Putamen (tissue), 1 donor: ENCODE measurements around the gene CELSR3.

Experiments used
- DNase-seq: peaks from one replicate; pipeline ENCODE4 v3.0.0-alpha.2; 2016; ENCODE audit warnings: low spot score

CELSR3 gene

DNA sequence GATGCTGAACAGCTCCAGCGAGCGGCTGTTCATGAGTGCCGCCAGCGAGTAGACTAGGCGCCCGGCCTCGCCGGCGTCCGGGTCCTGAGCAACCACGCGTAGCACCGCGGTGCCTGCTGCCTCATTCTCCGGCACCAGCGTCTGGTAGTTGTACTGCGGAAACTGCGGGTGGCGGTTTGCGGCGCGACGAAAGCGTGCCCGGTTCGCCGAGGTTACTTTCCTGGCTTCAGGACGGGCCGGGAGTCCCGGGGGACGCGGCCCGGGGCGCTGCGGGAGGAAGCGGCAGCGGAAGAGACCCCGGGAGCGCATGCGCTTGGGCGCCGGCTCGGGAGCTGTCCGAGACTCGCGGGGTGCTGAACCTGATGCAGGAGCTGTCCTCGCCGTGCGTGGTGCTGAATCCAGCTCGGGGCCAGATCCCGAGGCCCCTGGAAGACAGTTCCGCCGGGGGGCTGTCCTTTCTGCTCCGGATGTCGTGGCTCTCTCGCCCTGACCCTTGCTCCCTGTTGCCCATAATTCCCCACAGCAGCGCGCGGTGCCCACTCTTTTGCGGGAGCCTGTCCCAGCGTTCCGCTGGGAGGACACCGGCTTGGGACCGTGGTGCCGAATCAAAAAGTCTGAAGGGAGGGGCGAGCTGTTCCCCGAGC is 1.1 kb downstream of the CELSR3 start:
- peak; percentile 53 for DNase-seq

DNA sequence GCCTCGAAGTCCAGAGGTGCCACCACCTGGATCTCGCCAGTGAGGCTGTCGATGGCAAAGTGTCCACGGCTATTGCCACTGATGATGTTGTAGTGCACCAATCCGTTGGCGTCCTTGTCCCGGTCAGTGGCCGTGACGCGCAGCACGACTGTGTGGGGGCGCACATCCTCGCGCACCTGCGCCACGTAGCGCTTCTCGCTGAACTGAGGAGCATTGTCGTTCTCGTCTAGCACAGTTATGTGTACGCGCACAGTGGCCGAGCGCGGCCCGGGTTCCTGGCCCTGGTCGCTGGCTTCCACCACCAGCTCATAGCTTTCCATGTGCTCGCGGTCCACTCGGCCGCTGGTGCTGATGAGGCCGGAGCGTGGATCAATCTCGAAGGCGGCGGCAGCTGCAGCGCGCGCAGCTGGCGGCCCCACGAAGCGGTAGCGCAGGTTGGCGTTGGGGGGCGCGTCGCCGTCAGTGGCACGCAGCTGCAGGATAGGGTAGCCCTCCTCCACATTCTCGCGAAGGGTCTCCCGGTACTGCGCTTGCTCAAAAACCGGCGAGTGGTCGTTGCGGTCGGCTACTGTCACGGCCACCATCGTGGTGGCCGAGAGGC is 1.8 kb downstream of the CELSR3 start:
- no peak for DNase-seq

DNA sequence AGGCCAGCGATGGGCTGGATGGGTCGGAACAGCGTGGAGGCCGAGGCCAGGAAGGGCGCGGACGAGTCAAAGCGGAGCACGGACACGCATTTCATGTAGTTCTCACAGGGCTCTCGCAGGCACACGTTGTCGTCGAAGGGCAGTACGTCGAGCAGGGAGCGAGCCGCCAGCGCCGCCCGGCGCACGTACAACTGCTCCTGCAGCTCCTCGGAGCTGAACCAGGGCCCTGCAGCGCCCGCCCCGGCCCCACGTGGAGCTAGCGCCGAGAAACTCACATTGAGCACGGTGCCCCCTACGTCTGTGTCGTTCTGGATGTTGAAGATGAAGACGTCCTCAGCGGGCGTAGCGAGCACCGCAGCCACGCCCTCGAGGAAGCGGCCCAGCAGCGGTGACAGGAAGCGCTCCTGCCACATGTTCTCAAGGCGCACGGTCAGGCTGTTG is 5.8 kb downstream of the CELSR3 start:
- DNase-seq = no peak

DNA sequence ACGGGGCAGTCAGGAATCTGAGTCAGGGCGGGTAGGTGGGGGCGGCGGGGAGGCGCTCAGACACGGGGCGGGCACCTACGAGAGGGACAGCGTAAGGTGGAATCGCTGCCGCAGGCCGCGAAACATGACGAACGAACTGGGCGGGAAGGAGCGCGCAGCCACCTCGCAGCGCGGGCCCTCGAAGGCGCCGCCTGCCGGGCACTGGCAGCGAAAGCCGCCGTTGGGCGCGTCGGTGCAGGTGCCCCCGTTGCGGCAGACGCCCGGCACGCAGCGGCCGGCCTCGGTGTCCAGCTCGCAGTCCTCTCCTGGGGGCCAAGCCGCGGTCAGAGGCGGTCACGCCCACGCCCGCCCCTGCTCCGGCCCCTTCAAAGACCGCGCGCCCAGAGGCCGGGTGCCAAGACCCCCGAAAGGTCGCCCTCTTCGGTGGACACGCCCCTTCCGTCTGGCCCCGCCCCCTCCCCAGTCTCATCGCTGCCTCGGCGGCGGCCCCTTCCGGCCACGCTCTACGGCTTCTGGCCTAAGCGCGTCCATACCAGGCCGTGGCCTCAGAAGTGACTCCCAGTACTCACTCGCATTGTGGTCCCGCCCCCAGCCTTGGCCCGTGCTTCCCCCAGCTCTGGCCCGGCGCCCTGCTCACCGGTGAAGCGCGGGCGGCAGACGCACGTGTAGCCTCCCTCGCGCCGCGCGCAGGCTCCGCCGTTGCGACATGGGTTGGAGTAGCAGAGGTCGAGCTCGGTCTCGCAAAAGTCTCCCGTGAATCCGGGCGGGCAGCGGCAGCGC is 6.4 kb downstream of the CELSR3 start:
- DNase-seq = no peak

DNA sequence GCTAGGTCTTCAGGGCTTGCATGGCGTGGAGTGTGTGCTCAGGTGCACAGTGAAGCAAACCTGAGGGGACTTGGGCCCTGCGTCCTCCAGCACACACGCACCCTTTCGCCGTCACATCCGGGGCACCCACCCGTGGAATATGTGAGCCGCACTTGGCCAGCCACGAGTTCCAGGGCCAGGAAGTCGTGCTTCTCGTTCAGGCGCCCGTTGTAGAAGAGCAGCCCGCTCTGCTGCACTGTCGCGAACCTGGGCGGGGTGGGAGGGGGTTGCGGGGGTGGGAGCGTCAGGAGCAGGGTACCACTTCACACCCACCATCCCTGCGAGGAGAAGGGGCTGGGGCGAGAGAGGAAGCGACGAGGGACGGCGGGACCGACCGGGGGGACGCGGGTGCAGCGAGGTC is 7.1 kb downstream of the CELSR3 start:
- no peak for DNase-seq

DNA sequence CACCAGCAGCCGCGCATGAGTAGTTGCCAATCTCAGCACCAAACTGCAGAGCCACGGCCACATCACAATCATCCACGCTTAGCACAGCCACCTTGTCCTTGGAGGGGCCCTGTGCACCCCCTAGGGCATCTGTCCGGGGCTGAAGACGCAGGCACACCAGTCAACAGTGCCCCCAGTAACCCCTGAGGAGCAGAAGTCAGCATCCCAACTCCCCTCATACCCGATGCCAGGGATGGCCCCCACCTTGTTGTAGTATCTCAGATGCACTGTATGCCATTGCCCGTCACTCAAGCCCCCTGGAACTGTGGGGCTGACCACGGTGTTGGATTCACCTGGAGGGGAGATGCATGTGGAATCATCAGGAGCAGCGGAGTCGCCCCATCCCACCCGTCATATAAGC is 7.6 kb downstream of the CELSR3 start:
- DNase-seq = no peak

DNA sequence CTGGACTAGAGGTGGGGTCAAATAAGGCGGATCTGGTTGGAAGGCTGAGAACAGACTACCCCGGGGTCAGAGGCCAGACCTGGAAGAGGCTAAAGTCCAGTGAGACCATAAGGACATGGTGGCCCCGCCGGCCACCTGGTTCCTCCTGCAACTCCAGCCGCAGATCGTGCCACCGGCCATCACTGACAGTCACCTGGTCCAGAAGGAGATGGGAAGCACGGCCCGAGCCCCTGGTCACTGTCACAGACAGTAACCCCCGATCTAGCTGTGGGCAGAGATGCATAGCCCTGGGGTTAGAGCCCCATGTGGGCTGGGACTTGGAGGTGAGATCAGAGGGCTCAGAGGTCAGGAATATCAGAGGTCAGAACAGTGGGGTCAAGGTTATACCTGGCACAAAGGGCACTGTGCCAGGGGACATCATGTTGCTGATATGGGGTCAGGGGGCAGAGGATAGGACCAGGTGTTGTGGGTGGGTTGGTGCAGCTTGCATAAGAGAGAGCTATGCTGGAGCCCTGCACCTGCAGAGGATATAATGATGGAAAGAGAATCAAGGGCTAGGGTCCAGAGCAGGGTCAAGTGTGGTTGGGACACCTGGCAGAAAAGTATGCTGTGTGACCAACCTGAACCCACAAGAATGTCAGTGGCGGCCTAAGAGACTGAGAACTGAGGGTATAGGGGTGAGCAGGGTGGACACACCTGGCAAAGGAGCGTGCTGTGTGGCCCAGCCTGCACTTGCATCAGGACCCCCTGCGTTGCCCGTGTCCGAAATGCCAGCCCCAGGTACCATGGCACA is 9.6 kb downstream of the CELSR3 start:
- DNase-seq = no peak

DNA sequence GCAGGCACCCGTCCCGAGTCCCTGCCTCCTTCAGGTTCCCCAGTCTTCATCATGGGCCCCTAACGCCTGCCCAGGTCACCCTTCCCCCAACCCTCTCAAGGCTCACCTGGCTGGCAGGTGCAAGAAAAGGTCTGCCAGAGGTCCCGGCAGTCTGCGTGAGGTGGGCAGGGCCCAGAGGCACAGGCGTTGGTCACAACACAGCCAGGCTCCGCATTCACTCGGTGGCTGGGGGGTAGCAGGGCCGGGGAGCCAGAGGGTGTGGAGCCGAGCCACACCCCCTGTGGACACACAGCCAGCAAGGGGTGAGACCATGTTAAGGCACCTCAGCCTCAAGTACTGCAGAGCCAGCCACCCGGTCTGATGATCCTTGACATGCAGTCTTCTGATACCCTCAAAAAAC is 10.9 kb downstream of the CELSR3 start:
- DNase-seq = no peak

DNA sequence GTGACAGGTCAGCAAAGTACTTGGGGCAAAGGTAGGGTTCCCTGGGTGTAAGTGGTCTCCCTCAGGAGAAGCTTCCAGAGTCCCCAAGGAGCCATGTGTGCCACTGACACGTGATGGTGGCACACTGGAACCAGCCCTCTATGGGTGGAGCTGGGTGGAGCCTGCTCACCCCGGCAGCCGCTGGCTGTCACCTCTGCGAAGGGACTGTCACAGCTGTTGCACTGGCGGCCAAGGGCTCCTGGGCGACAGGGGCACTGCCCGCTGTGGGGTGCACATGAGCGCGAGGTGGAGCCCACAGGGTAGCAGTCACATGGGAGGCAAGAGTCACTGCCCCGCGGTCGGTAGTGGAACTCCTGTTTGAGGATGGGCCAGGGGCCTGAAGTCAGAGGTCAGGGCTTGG is 12.0 kb downstream of the CELSR3 start:
- no peak for DNase-seq

DNA sequence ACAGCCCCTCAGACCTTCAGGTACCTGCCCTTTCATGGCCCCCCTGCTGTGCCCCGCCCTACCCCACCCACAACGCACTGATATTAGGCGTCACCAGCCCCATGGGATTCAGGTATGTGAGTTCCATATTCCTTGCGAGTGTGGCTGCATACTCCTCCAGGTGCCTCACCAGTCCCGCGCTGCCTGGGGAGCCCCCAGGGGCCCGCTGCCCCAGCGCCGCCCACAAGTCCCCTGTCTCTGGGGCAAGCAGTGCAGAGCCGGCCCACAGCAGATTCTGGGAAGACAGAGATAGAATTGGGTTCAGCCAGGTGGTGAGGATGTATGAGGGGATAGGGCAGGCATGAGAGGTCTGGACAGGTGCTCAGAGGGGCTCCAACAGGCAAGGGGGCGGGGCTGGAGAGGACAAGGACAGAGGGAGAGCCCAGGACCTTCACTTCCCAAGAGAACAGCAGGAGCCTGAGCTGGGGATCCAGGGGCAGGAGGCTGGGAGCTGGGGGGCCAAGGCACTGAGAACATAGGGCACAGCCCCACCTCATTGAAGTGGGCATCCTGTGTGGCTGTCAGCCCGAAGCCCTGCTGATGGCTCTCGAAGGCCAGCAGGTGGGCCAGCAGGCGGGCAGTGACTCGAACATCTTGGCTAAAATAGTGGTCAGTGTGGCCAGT is 14.4 kb downstream of the CELSR3 start:
- no peak for DNase-seq

DNA sequence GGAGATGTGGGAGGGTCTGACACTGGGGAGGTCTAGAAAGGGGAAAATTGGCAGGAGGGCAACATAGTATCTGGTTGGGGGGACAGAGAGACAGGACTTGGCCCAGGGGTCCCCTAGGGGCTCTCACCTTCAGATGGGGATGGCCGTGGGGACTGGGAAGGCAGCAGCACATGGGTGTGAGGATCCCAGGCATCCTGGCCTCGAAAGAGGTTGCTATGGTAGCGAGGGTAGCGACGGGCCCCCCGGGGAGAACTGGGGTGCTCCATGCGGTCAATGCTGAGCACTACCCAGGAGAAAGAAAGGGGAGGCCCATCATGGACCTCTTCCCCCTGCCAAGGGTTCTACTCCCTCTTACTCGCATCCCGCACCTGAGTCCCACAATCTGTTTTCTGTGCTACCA is 15.0 kb downstream of the CELSR3 start:
- no peak for DNase-seq

DNA sequence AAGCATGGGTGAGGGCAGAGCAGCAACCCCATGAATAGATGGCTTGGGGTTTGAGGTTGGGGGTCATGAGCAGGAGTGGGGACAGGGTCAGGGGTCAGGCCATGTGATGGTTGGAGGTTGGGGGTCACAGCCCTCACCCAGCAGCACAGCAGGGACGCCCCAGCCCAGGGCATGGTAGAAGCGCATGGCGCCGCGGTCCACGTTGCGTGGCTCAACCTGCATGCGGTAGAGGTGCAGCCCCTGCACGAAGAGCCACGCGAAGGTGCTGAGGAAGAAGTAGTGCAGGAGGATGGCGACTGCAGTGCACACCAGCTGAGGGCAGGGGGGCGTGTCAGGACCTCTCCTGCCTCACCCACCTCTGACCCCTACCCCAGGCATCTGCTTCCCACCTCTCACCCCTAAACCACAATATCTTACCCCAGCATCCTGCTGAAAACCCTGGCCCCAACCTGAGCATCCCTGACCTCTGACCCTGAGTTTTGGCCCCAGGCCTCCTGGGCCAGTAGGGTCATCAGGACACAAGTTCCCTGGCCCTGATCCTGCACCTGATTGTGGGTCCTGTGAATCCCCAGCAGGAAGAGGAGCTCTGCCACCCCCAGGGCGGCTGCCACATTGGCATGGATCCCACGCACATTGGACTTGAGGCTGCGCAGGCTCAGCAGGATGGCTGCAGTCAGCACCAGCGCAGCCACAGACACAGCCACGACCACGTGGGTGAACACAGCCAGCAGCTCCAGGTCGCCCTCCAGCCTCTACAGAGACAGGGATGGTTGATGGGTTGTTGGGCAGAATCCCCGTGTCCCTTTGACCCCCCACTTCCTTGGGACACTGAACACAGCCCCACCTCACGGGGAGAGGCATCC is 17.6 kb downstream of the CELSR3 start:
- no peak for DNase-seq

DNA sequence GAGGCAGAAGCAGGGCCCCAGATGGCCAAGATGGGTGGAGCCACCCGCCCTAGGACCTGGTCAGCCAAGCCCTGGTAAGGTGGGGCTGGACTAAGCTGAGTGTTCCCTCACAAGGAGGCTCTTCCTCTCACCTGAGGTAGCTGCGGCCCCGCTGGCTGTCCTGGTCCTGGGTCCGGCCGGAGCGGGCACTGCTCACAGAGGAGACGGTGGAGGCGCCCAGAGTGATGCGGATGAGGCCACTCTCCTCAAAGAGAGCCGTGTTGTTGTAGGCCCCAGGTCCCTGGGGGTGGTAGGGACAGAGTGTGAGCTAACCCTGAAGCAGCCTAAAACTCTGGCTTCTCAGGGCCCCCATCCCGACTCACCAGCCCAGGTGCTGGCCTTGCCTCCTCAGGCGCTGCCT is 20.1 kb downstream of the CELSR3 start:
- DNase-seq = no peak

DNA sequence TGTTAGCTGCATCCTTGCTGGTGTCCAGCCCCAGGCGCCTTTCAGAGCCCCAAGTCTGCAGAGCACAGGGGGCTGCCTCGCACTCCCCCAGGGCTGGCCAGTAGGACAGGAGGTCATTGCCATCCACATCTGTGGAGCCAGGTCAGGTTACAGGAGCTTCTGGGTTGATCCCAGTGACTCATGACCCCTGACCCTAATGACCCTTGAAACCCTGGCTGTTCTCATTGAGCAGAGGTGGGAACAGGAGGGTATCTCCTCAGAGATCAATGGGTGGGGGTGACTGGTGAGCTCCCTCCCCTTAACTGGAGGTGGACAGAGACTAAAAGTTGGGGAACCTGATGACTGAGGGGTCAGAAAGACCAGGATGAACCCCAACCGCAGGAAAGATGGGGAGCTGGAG is 21.3 kb downstream of the CELSR3 start:
- DNase-seq = no peak

DNA sequence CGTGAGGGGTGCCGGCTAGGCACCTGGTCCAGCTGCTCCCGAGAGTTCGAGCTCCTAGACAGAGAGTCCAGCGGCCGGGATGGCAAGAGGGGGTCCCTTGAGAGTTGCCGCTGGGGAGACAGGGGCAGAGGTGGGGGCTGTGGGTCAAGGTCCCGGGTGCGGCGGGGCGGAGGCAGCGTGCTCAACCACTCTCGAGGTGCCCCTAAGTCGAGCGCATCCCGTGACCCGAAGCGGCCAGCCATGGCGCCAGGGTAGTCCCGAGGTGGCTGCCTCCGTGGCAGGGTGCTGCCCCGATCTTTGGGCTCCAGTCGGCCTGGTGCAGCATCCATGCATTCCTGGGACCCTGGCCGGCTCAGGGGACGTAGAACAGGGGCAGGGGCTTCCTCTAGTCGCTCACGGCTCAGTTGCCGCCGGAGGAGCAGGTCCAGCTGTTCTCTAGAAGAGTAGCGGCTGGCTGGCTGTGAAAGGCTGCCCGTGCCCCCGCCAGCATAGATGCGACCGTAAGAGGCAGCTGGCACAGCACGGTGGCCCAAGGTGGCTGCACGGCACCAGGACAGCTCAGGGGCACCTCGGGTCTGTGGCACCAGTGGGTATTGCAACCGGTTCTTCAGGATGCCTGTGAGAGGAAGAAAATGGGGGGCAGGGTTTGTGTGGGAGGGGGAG is 22.6 kb downstream of the CELSR3 start:
- DNase-seq = no peak

DNA sequence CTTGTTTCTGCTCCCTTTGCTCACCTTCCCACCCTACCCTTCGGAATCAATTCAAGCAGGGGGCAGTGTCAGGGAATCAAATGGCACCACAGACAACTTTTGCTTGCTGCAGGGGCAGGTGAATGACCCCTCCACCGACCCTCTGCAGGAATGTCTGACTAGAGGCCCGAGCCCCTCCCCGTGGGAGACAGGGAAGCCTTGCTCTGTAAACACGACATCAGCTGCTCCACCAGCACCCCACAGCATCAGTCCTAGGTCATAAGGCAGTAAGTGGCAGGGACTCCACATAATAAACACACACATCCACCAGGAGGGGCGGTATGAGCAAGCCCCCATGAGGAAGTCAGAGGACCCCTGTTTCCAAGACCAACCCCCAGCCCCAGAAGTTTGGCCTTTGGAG is 25.4 kb downstream of the CELSR3 start:
- no peak for DNase-seq

DNA sequence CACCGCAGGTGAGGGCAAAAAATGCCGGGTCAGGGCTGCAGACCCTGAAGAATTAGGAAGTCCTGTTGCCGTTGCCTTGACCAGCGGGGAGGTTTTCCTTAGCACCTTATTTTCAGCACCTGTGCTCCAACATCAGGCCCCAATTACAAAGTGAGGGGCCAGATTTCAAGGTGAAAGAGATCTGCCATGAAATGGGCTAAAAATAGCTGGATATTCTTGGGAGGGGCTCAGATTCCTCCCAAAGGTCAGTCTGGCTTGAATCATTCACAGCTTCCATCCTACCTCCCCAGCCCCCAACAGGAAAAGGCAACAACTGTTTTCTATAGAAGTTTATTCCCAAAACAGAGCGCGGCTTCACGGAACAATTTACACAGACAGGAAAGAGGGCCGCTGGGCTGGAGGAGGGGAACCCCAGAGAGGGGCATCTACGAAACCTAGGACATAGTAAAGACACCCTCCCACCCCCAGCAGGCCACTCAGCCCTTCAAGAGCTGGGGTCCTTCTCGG is 26.5 kb downstream of the CELSR3 start:
- no peak for DNase-seq

DNA sequence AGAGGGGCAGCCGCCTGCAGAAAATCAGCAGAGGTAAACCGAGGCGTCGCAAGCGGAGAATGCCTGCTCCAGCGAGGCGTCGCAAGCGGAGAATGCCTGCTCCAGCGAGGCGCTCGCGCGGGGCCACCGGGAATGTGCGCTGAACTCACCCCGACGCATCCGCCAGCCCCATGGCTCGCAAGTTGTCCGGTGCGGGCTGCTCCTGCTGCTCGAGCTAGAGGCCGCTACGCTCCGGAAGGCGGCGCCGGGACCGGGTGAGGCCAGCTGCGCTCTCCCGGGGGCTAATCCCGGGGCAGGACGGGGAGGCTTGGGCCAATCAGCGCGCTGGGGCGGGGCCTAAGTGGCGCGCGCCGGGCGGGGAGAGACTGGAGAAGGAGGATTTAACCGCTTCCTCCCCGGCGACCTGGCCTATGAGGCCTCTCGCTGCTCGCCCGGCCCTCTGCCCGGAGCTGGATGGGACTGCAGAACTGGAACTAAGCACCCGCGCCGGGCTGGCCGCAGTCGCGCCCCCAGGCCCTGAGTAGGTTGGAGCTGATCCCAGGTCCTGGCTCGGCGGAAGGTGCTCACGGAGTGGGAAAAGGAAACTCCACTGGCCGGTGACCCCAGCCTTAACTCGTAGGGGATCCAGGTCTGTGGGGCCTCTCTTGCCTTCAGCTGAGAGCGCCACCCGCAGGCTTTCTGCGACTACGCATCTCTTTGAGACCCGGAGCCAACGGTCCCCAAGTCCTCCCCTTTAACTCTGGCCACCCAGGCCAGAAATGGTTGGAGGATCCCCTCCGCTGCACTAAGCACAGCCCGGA is 27.3 kb downstream of the CELSR3 start, which contains the start of gene SLC26A6:
Gene SLC26A6, minus strand, starts transcription at position 240 of the 800 bp plus-strand sequence. Its CDS starts 68 bp downstream, at position 172.
- DNase-seq = peak; percentile 95

DNA sequence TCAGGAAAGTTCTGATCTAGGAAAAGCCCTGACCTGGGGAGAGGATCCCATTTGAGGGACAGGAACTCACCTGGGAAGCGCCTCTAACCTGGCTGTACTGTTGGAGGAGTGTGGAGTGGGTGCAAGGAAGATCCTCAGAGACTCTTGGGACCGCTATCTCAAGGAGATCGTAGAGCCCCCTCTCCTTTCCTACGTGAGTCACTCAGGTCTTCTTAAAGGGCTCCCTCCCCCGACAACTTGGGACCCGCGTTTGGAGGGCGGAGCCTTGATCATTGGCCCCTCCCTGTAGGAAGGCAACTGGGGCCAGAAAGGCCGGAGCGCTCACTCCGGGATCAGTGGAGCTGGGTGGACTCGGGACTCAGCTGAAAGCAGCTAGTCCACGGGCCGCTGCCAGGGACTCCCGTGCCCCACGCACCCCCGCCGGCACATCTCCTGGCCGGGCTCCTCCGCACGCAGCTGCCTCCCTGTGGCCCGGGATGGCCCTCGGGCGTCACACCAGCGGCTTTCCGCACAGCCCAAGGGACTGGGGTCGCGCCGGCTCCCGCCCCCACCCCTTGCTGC is 27.9 kb downstream of the CELSR3 start:
- DNase-seq = peak; percentile 12
